ENCODE measurements around the gene BICD1. TPM values are rescaled to one million over a fixed set of nuclear protein-coding genes. Genes with fewer than 3 reads are reported as not detected.

Gene BICD1
- total RNA-seq, 1 donor from 2014 or later, result 6.1 TPM

DNA sequence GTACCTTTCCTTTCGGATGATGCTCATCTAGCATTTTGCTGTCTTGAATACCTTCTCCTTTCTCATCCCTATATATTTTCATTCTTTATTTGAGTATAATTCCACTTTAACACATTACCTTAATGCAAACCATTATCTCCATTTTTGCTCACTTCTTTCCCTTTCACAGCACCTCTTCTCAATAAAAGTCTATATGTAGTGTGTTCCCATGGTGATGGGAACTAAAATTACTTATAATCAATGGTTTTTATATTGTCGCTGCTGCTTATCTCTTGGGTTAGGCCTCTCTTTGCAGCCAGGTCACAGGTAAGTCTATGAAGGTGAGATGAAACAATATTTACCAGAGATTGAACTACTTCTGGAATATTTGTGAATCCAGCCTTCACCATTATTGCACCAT lies 171.1 kb downstream of the BICD1 start:
- H3K36me3 ChIP-seq (ENCODE audit: control insufficient read depth, insufficient read depth, low read length), result no peaks in the 10 kb centered on the region
- no peak for FAIRE-seq
- TF ChIP-seq, protein P1, sequence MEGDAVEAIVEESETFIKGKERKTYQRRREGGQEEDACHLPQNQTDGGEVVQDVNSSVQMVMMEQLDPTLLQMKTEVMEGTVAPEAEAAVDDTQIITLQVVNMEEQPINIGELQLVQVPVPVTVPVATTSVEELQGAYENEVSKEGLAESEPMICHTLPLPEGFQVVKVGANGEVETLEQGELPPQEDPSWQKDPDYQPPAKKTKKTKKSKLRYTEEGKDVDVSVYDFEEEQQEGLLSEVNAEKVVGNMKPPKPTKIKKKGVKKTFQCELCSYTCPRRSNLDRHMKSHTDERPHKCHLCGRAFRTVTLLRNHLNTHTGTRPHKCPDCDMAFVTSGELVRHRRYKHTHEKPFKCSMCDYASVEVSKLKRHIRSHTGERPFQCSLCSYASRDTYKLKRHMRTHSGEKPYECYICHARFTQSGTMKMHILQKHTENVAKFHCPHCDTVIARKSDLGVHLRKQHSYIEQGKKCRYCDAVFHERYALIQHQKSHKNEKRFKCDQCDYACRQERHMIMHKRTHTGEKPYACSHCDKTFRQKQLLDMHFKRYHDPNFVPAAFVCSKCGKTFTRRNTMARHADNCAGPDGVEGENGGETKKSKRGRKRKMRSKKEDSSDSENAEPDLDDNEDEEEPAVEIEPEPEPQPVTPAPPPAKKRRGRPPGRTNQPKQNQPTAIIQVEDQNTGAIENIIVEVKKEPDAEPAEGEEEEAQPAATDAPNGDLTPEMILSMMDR (IDR thresholded peaks at IDR 0.05; ENCODE audit: insufficient read depth, low read length, severe bottlenecking), result no peak
- DNase-seq (ENCODE audit: low read depth), result no peak
- no peaks in the 10 kb centered on the region for H3K27me3 ChIP-seq (ENCODE audit: control insufficient read depth, insufficient read depth, low read length)
- no peak overlapping the region for H3K4me3 ChIP-seq (ENCODE audit: low read depth, low read length)

DNA sequence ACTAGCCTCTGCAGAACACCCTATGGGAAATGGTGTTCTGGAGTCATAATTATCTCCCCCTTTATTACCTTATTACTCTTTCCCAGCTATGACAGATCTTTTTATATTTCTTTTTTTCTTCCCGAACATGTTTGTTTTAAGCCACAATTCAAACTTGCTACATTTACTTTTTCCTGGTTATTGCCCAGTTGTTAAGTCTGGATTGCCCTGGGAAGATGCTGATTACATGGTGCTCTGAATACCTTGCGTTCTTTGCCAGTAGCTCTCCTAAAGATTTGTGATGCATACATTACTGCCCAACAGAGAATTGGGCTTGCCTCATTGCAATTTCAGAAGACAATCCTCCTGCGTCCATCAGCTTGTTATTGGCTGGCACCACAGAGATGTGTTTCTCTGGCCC lies 174.5 kb downstream of the BICD1 start:
- FAIRE-seq (no peak), DNase-seq (ENCODE audit: low read depth) (no peak)
- no peak overlapping the region for H3K4me3 ChIP-seq (ENCODE audit: low read depth, low read length)
- H3K36me3 ChIP-seq (ENCODE audit: control insufficient read depth, insufficient read depth, low read length), result no peaks in the 10 kb centered on the region
- H3K27me3 ChIP-seq (ENCODE audit: control insufficient read depth, insufficient read depth, low read length), result no peaks in the 10 kb centered on the region
- TF ChIP-seq, protein P1 (IDR thresholded peaks at IDR 0.05; ENCODE audit: insufficient read depth, low read length, severe bottlenecking), result no peak

DNA sequence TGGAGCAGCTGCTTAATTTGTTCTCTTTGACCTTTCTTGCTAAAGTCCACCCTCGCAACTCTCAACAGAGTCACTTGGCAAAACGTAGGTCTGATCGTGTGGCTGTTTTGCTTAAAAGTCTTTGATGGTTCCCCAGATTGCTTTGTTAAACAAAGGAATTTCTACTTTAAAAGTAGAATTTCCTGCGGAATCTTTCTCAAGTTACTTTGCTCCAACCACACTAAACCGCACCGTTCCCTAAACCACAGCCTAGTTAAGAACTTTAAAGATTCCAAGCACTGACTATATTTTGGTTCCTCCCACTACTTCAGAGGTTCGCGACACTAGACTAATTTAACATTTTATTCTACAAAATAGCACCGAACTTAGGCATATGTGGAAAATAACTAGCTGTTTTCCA lies 177.9 kb downstream of the BICD1 start:
- Histone ChIP-seq H3K36me3 (ENCODE audit: control insufficient read depth, insufficient read depth, low read length) (no peaks in the 10 kb centered on the region), H3K4me3 (ENCODE audit: low read depth, low read length) (no peak overlapping the region), H3K27me3 (ENCODE audit: control insufficient read depth, insufficient read depth, low read length) (no peaks in the 10 kb centered on the region)
- FAIRE-seq (no peak), DNase-seq (ENCODE audit: low read depth) (no peak)
- TF ChIP-seq, protein P1 (IDR thresholded peaks at IDR 0.05; ENCODE audit: insufficient read depth, low read length, severe bottlenecking), result no peak

GRCh38 chr12:32285021-32285420 lies 178.4 kb downstream of the BICD1 start:
- no peak for DNase-seq (ENCODE audit: low read depth)
- H3K4me3 ChIP-seq (ENCODE audit: low read depth, low read length), result no peak overlapping the region
- H3K36me3 ChIP-seq (ENCODE audit: control insufficient read depth, insufficient read depth, low read length), result no peaks in the 10 kb centered on the region
- no peak for FAIRE-seq
- H3K27me3 ChIP-seq (ENCODE audit: control insufficient read depth, insufficient read depth, low read length), result no peaks in the 10 kb centered on the region
- TF ChIP-seq, protein P1 (IDR thresholded peaks at IDR 0.05; ENCODE audit: insufficient read depth, low read length, severe bottlenecking), result no peak

- TF ChIP-seq, protein P1 (IDR thresholded peaks at IDR 0.05; ENCODE audit: insufficient read depth, low read length, severe bottlenecking), result no peak
- Histone ChIP-seq H3K36me3 (ENCODE audit: control insufficient read depth, insufficient read depth, low read length) (no peaks in the 10 kb centered on the region), H3K4me3 (ENCODE audit: low read depth, low read length) (no peak overlapping the region), H3K27me3 (ENCODE audit: control insufficient read depth, insufficient read depth, low read length) (no peaks in the 10 kb centered on the region)
- no peak for FAIRE-seq
- no peak for DNase-seq (ENCODE audit: low read depth)
Observed at GRCh38 chr12:32285489-32285888, 178.8 kb downstream of the BICD1 start.

DNA sequence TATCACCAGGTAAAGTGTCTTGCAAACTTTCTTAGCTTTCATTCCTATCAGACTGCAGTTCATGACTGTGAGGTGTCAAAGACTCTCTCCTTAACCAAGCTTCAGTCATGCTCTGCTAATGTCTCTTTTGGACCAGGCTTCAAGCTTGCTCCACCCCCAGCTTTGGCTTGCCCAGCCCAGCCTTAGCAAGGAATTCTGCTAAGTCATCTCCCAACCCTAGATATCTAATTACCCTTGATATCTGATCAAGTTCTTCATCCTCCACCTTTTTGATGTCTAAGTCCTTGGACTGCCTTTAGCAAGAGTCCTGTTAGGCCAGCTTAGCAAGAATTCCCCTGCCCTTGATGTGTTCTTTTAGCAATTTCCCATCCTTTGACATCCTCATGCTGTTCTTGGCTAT lies 183.8 kb downstream of the BICD1 start:
- TF ChIP-seq, protein P1 (IDR thresholded peaks at IDR 0.05; ENCODE audit: insufficient read depth, low read length, severe bottlenecking), result no peak
- peak; percentile 52 for FAIRE-seq
- H3K27me3 ChIP-seq (ENCODE audit: control insufficient read depth, insufficient read depth, low read length), result no peaks in the 10 kb centered on the region
- peak; percentile 50 for DNase-seq (ENCODE audit: low read depth)
- H3K4me3 ChIP-seq (ENCODE audit: low read depth, low read length), result no peak overlapping the region
- no peaks in the 10 kb centered on the region for H3K36me3 ChIP-seq (ENCODE audit: control insufficient read depth, insufficient read depth, low read length)
